Lung (tissue), 12 donors: ENCODE measurements around the gene PPP6R3. TPM values are rescaled to one million over a fixed set of nuclear protein-coding genes. Genes with fewer than 3 reads are reported as not detected.

Experiments
- ATAC-seq: fragments of 200-7000 bp; cut with Tn5 transposase; one replicate; pipeline ENCODE4 v1.9.1; 2020; ENCODE audit warnings: moderate number of reproducible peaks; ENCODE audit not compliant: insufficient read depth, low FRiP score
- DNase-seq, 3 donors: peaks; one replicate each; pipeline ENCODE4 v3.0.0-alpha.2; 2013 to 2017
- H3K27ac ChIP-seq, 2 donors: one replicate each; pipeline ENCODE4 v1.5.1; 2013; ENCODE audit warnings: mild to moderate bottlenecking in 2 of 2, moderate library complexity in 2 of 2, control low read depth in 1 of 2, inconsistent platforms in 1 of 2, low read depth in 1 of 2, low read length in 1 of 2
- H3K27me3 ChIP-seq, 3 donors: one replicate each; pipeline ENCODE4 v1.5.1; 2013; ENCODE audit warnings: low read length in 2 of 3; ENCODE audit not compliant: control insufficient read depth in 3 of 3, insufficient read depth in 3 of 3
- H3K36me3 ChIP-seq, 4 donors: one replicate each; pipeline ENCODE4 v1.5.1; 2013; ENCODE audit warnings: low read length in 4 of 4, mild to moderate bottlenecking in 1 of 4, moderate library complexity in 1 of 4; ENCODE audit not compliant: control insufficient read depth in 4 of 4, insufficient read depth in 4 of 4
- H3K4me1 ChIP-seq, 5 donors: one replicate each; pipeline ENCODE4 v1.5.1; 2013; ENCODE audit warnings: low read length in 5 of 5, mild to moderate bottlenecking in 2 of 5, moderate library complexity in 1 of 5; ENCODE audit not compliant: control insufficient read depth in 5 of 5, insufficient read depth in 5 of 5
- H3K4me3 ChIP-seq: one replicate; pipeline ENCODE4 v1.5.1; 2013; ENCODE audit warnings: mild to moderate bottlenecking, control low read depth, moderate library complexity
- H3K9ac ChIP-seq, 2 donors: one replicate each; pipeline ENCODE4 v1.5.1; 2013; ENCODE audit warnings: low read length in 2 of 2, control low read depth in 1 of 2; ENCODE audit not compliant: insufficient read depth in 1 of 2
- H3K9me3 ChIP-seq, 4 donors: one replicate each; pipeline ENCODE4 v1.5.1; 2013; ENCODE audit warnings: low read length in 3 of 4, mild to moderate bottlenecking in 1 of 4, moderate library complexity in 1 of 4; ENCODE audit not compliant: control insufficient read depth in 4 of 4, insufficient read depth in 3 of 4
- CTCF ChIP-seq: IDR thresholded peaks from 2 replicates; pipeline ENCODE4 v1.5.1; 2012; ENCODE audit warnings: mild to moderate bottlenecking; ENCODE audit errors: control extremely low read depth, extremely low read depth
- WGBS, 2 donors: extraction: QIAGEN DNeasy Blood & Tissue Kit; methylation state at CpG; one replicate each; pipeline ENCODE4 v1.1.7; 2013; 5-methylcytosine and 5-hydroxymethylcytosine counted together
- polyA plus RNA-seq, 2 donors: library from polyadenylated mRNA; stranded (reverse); fragments of 200-250 nt; gene quantifications; one replicate each; pipeline ENCODE4 v1.2.1, GENCODE V29; 2013
- total RNA-seq, 2 donors: library from RNA; depleted of rRNA in 1 of 2; stranded (reverse); fragments of >200 nt in 1 of 2; gene quantifications; one replicate each; pipeline ENCODE4 v1.2.1, GENCODE V29; 2014 to 2021
- donor health status: control.
- donor health status: control.
- donor health status: Bipolar disorder and iron deficiency.
- donor health status: healthy.
- donor health status: DM: yes; HTN: yes; CAD: no.

The PPP6R3 gene
- total and polyA plus RNA-seq, 4 donors: 28.5 to 217 (median 60.7) TPM

GRCh38 chr11:68498903-68499883, 38.6 kb downstream of the PPP6R3 start:
- 65 to 73% methylated on average over 11 of the region's 11 CpGs for WGBS, 2 donors
- no peak for TF ChIP-seq CTCF
- Histone ChIP-seq H3K9ac (no peak overlapping the region), H3K9me3 (no peaks in the 10 kb centered on the region), H3K4me1 (peaks cover 3 to 41% (median 18%) of the 10 kb centered on the region in 5 donors), H3K4me3 (no peak overlapping the region), H3K27me3 (no peaks in the 10 kb centered on the region), H3K27ac (peak overlapping the region in 1 of 2 donors; percentile 9), H3K36me3 (no peaks in the 10 kb centered on the region)
- DNase-seq (no peak), ATAC-seq (no peak)

GRCh38 chr11:68500206-68500605, 39.7 kb downstream of the PPP6R3 start:
- H3K4me1 ChIP-seq: peaks cover 3 to 47% (median 18%) of the 10 kb centered on the region in 5 donors
- ATAC-seq (no peak), DNase-seq (no peak)
- no peaks in the 10 kb centered on the region for H3K9me3 ChIP-seq
- H3K4me3 ChIP-seq: no peak overlapping the region
- H3K27me3 ChIP-seq: no peaks in the 10 kb centered on the region
- no peak overlapping the region for H3K9ac ChIP-seq
- H3K27ac ChIP-seq: no peak overlapping the region
- no peaks in the 10 kb centered on the region for H3K36me3 ChIP-seq
- WGBS, 2 donors: 74 to 76% methylated on average over 2 of the region's 2 CpGs
- TF ChIP-seq CTCF: no peak

GRCh38 chr11:68501813-68502212, 41.3 kb downstream of the PPP6R3 start:
- ATAC-seq (no peak), DNase-seq (no peak)
- Histone ChIP-seq H3K9ac (no peak overlapping the region), H3K4me1 (peaks cover 3 to 55% (median 20%) of the 10 kb centered on the region in 5 donors), H3K27me3 (no peaks in the 10 kb centered on the region), H3K9me3 (no peaks in the 10 kb centered on the region), H3K27ac (no peak overlapping the region), H3K36me3 (peaks cover 0 to 2% (median 0%) of the 10 kb centered on the region in 4 donors), H3K4me3 (no peak overlapping the region)
- TF ChIP-seq CTCF: no peak
- WGBS, 2 donors: 92 to 94% methylated on average over 6 of the region's 6 CpGs
